D721Med (cell line): Measurements from ENCODE around the gene NCAM1.
A peak's percentile ranks its signal among the peaks of the same experiment; 100 is the strongest.

ENCODE experiments used
- DNase-seq: peaks from one replicate; pipeline ENCODE4 v3.0.0; 2011; ENCODE audit warnings: low spot score; ENCODE audit not compliant: insufficient read length
- FAIRE-seq: peaks from 2 replicates; lab custom pipeline; 2011; peaks lifted over from hg19 to GRCh38; lab: Jason Lieb, UNC
- CTCF ChIP-seq: IDR thresholded peaks from 2 replicates; pipeline ENCODE4 v1.5.1; 2012; ENCODE audit warnings: mild to moderate bottlenecking, control low read depth; ENCODE audit not compliant: insufficient read depth; ENCODE audit errors: missing control alignments

NCAM1 gene

DNA sequence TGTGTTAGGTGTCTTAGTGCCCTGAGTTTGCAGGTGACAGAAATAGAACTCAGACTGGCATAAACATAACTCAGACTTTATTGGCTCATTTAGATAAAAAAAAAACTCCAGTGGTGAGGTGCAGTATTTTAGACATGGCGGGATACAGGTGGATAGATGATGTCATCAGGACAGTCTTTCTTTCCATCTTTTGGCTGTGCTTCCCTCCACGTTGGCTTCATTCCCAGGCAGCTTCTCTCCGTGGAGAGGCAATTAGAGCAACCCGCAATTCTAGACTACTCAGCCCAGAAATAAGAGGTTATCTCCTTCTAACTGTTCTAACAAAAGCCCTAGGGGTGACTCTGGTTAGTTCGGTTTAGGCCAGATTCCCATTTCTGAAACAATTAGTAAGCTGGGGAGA lies 40.5 kb downstream of the NCAM1 start:
- FAIRE-seq (no peak), DNase-seq (no peak)
- no peak for TF ChIP-seq CTCF

GRCh38 chr11:113006896-113007445 lies 45.8 kb downstream of the NCAM1 start:
- FAIRE-seq (no peak), DNase-seq (no peak)
- TF ChIP-seq CTCF: no peak

DNA sequence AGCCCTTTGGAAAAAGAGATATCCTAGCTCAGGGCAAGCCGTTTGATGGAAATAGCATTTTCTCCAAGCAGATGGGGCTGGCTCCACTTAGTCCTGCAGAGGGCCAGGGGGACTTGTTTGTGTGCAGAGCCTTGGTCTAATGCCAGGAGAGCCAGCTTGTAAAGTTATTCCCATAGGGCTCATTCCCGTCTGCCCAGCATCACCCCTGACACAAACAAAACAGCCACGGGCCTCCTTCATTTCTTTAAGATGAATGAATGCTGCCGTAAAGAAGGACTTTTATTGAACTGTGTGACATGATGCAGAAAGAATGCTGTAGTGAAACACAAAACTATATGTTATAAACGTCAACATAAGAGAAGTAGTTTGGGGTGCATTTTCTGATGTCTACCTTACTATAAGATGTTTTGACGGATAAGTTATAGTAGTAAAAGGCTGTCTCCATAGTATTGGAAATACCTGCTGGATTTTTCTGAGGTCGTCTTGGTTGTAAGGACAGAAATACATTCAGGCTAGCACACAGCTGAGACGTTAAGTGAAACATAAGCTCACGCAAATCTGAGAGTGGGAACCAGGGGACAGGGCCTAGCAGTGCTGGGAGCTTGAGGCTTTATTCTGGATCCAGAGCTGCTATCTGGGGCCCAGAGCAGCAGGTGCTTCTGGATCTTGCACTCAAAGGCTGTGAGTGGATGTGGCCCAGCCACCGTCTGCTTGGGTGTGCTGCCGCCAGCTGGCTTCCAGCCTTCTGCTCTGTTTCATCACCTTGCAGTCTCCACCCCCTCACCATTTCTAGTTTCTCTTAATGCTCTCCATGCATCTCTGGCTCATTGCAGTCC lies 53.3 kb downstream of the NCAM1 start:
- peak; percentile 44 for TF ChIP-seq CTCF
- DNase-seq (no peak), FAIRE-seq (peak; percentile 85)

DNA sequence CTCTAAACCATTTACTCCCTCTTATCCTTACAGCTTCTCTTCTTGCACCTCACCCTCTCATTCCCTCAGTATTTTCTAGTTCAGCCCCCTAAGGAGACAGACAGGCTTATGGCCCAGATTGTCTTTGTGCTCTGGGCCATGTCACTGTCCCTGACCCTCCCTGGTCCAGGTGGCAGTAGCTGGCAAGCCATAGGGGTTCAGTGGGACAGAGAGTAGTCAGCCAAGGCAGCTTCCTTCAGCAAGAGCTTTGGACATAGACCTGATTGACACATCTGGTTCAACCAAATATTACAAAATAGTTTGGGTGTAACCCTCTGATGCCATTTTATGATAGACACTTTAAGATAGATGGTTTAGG lies 53.9 kb downstream of the NCAM1 start:
- FAIRE-seq (no peak), DNase-seq (no peak)
- no peak for TF ChIP-seq CTCF

DNA sequence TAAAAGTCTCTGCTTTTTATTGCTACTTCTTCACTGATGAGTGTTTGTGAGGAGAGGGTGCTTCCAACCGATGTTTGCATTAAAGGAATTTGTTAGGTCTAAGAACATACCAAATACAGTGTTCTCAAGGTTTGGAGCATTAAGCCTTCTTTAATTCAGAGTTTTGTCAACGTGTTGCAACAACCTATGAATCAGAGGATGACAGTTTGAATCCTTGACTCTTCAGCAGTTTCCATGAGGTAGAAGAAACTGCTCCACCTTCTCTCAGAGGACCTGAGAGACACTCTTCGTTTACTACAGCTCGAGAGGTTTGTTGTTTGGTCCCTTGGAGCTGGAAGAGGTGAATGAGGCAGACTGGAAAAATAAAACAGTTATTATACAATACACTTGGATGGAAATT lies 55.7 kb downstream of the NCAM1 start:
- DNase-seq (no peak), FAIRE-seq (peak; percentile 60)
- no peak for TF ChIP-seq CTCF

DNA sequence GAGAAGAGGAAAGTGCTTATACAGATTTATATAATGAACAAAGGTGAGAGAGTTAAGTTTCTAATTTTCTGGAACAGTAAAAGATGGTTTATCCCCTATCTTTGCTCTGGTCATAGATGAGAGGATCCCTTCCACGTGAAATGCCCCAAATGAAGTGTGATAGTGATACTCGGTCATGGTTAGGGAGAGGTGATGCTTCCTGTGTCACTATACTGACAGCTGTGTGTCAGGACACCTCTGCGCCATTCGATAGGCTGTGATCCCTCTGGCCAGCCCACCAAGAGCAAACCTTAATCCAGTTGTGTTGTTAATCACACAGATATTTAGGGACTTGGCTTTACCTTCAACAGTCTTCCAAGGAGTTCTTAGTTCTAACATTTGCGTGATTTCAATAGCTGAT lies 57.7 kb downstream of the NCAM1 start:
- no peak for DNase-seq
- TF ChIP-seq CTCF: no peak
- no peak for FAIRE-seq

DNA sequence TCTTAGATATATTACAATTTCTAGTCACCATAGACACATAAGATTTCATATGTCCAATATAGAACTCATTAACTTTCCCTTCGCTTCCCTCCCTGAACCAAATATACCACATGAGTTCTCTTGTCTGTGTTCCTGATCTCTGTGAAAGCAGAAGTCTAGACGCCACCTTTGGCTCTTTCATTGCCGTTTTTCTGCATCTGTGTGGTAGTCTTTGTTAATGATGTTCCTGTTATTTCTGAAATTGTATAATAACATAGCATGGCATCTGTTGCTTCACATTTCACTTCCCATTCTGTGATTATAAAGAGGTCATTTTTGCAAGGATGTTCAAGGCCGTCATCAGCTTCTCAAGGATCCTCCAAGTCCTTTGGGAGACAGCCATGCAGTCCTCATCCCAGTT lies 58.5 kb downstream of the NCAM1 start:
- no peak for FAIRE-seq
- TF ChIP-seq CTCF: no peak
- no peak for DNase-seq
